22Rv1 (cell line): Measurements from ENCODE around the gene NHLRC2.
"Not testable (repeated sequence)": the region's sequence is repeated elsewhere in the genome, so short reads cannot be mapped to it uniquely, and the experiment has no call there.

Source experiments
- H3K27ac ChIP-seq: fragments of 450-650 bp; 2 replicates; pipeline ENCODE4 v1.5.1; 2017
- ZFX ChIP-seq: fragments of 450-650 bp; IDR thresholded peaks from 2 replicates; pipeline ENCODE4 v1.6.1; 2017; ENCODE audit warnings: antibody characterized with exemption, borderline replicate concordance
- TF ChIP-seq, protein P1 (sequence below): fragments of 450-650 bp; IDR thresholded peaks from 2 replicates; pipeline ENCODE4 v1.5.1; 2017; ENCODE audit warnings: mild to moderate bottlenecking

Gene NHLRC2

DNA sequence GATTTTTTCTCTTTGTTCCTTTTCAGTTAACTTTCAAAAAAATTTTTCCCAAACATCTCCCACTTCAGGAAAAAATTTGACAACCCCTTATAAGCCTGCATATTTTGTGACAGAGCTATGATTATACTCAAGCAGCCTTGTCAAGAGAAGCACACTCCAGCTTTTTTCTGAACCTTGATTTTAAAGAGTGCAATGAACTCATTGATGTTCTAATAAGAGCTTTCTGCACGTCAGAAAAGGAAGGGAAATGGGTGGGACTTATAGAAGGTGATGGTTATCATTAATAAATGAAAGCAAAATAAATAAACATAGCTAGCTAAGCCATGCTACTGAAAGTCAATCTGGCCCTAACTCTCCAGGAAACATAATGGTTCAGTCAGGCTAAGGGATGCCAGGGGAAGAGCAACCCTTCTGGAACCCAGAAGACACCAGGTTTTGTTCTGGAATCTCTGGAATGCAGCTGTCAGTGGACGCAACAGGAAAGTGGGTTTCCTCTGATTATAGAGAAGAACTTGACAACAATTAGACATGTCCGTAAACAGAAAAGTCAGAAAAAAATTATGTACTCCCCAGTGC is 76.1 kb downstream of the NHLRC2 start:
- TF ChIP-seq, protein P1, sequence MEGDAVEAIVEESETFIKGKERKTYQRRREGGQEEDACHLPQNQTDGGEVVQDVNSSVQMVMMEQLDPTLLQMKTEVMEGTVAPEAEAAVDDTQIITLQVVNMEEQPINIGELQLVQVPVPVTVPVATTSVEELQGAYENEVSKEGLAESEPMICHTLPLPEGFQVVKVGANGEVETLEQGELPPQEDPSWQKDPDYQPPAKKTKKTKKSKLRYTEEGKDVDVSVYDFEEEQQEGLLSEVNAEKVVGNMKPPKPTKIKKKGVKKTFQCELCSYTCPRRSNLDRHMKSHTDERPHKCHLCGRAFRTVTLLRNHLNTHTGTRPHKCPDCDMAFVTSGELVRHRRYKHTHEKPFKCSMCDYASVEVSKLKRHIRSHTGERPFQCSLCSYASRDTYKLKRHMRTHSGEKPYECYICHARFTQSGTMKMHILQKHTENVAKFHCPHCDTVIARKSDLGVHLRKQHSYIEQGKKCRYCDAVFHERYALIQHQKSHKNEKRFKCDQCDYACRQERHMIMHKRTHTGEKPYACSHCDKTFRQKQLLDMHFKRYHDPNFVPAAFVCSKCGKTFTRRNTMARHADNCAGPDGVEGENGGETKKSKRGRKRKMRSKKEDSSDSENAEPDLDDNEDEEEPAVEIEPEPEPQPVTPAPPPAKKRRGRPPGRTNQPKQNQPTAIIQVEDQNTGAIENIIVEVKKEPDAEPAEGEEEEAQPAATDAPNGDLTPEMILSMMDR = no peak
- no peak for TF ChIP-seq ZFX
- no peak overlapping the region for H3K27ac ChIP-seq

DNA sequence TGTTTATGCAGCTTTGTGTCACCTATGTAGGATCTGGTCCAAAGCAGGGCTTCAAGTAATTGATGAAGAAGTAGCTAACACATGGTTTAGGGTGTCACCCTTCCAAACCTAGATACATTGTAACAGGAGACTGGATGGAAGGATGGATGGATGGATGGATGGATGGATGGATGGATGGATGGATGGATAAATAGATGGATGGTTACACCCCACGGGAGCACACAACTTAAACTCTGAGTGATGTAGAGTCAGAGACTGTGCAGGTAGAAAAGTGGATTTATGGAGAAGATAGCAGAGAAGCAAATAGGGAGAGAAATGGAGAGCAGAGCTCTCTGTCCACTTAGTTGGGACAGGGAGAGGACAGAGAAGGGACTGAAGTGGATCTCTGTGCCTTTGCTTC is 78.4 kb downstream of the NHLRC2 start:
- TF ChIP-seq, protein P1 = no peak
- no peak for TF ChIP-seq ZFX
- H3K27ac ChIP-seq = no peak overlapping the region

DNA sequence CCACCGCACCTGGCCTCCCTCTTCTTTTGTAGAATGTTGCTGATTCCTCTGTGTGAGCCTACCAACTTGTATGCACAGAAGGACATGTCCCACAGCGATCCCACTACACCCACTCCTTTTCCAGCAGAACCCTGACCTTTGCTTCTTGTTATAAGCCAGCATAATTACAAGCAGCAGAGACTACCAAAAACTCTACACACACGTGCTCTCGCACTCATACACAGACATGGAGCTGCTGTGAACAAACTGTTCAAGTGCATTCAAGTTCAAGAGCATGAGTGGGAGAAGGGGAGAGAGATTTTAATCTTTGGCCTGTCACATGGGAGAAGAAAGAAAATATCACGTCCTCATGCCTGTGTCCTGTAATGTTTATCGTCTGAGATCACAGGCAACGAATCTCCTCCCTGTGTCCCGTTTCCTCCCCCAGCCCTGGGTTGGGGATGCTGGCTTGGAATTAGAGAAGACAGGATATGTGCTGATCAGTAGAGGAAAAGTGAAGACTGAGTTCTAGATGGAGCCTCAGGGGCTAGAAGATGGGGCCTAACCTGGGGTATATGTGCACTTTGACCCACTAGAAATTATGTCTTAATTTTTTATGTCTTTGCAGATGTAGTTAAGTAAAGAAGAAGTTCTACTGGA is 79.6 kb downstream of the NHLRC2 start:
- TF ChIP-seq, protein P1 = no peak
- TF ChIP-seq ZFX = no peak
- H3K27ac ChIP-seq = no peak overlapping the region

DNA sequence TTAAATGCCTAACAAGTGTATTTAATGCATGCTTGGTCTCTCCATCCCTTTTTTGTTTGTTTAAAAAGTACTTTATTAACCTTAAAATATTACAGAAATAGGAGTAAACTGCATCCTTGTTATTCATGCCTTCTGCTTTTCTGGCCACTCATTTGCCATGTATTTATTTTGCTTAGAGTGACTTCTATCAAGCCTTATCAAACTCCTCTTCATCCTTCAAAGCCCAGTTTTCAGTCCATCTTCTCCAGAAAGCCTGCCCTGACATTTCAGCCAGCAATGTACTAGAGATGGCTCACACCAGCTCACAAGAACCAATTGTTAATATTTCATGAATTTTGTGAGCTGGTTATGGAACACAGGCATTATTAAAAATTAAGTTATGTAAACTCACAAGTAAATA is 82.8 kb downstream of the NHLRC2 start:
- TF ChIP-seq ZFX = no peak
- TF ChIP-seq, protein P1 = no peak
- H3K27ac ChIP-seq = no peak overlapping the region

DNA sequence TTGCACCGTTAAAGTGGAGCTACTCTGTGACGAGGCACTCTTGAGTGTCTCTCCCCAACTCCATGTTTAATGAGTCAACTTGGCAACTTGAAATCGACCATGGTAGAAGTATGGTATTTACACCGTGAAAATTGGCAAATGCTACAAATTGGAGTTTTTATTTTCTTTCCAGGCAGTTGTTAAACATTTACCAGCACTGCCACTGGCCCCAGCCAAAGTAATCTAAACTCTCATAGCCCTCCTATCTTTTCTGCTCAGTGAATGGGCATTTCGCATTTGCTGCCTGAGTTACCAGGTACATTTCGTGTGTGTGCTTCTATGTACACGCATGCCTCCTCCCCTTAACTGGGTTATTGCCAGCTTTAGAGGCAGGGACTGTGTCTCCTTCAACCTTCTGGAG is 83.3 kb downstream of the NHLRC2 start:
- TF ChIP-seq ZFX = no peak
- TF ChIP-seq, protein P1 = no peak
- no peak overlapping the region for H3K27ac ChIP-seq

DNA sequence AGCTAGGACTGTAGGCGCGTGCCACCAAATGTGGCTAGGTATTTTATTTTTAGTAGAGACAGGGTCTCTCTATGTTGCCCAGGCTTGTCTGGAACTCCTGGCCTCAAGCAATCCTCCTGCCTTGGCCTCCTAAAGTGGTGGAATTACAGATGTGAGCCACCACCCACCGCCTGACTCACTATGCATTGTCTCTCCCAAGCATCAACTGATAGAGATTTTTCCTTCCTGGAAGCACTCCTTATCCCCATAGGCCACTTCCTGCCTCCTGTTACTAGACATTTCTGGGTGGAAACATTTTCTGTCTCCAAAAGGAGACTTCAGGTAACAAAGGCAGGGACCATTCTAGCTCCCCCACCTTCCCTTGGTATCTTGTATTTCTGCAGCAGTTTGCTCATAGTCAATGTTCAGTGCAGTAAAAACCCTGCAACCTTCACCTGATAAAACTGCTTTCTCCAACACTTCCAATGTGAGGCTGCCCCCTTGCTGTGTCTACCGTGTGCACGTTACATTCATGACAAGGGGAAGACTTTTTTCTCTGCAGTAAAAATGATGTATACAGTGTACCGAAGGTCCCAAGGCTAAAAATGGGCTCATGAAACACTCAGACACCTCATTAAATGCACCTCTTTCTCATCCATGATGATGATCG is 84.9 kb downstream of the NHLRC2 start:
- no peak overlapping the region for H3K27ac ChIP-seq
- TF ChIP-seq, protein P1 = no peak
- no peak for TF ChIP-seq ZFX

DNA sequence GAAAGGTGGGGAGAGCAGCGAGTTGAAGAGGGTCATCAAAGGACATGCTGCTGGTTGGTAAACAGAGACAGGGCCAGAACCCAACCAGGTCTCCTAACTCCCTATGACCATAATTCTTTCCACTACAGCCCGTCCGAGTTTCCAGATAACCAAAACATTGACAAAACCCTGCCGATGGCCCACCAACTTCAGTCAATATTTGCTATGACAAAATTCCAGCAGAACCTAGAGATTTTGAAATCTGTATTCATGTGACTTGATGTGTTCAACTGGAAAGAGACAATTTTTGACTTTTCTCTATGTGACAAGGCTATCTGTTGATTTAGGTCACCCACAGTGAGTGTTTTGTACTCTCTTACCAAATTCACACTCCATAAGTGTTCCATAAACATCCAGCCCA is 86.7 kb downstream of the NHLRC2 start:
- no peak overlapping the region for H3K27ac ChIP-seq
- TF ChIP-seq ZFX = no peak
- TF ChIP-seq, protein P1 = no peak

DNA sequence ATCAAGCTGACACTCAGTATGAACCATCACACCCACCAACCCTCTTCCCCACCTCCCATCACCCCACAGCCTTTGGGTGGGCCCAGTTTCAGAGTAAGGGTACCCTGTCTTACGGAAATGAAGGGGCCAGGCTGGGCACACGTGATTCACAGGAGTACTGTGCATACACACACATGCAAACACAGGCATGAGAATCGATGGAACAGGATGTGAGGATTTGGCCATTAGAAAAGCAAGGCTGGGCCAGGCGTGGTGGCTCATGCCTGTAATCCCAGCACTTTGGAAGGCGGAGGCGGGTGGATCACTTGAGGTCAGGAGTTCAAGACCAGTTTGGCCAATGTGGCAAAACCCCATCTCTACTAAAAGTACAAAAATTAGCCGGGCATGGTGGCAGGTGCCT is 88.7 kb downstream of the NHLRC2 start:
- H3K27ac ChIP-seq = not testable (repeated sequence)
